Subcutaneous adipose tissue (tissue), 4 donors: ENCODE measurements around the gene OSBPL10. TPM values are rescaled to one million over a fixed set of nuclear protein-coding genes. Genes with fewer than 3 reads are reported as not detected.

Experiments used
- total RNA-seq, 4 donors: library from RNA; depleted of rRNA; stranded (reverse); fragments of >200 nt; gene quantifications; one replicate each; pipeline ENCODE4 v1.1.0, GENCODE V29; 2016
- TF ChIP-seq, protein P1 (sequence below): fragments of 450-650 bp; IDR thresholded peaks from one replicate; pipeline ENCODE4 v1.5.1; 2016; ENCODE audit warnings: low read depth, mild to moderate bottlenecking, control low read depth, antibody characterized with exemption, moderate library complexity

The OSBPL10 gene
- total RNA-seq, 4 donors from 2014 or later: 7.3 to 72.7 (median 26.0) TPM

- TF ChIP-seq, protein P1, sequence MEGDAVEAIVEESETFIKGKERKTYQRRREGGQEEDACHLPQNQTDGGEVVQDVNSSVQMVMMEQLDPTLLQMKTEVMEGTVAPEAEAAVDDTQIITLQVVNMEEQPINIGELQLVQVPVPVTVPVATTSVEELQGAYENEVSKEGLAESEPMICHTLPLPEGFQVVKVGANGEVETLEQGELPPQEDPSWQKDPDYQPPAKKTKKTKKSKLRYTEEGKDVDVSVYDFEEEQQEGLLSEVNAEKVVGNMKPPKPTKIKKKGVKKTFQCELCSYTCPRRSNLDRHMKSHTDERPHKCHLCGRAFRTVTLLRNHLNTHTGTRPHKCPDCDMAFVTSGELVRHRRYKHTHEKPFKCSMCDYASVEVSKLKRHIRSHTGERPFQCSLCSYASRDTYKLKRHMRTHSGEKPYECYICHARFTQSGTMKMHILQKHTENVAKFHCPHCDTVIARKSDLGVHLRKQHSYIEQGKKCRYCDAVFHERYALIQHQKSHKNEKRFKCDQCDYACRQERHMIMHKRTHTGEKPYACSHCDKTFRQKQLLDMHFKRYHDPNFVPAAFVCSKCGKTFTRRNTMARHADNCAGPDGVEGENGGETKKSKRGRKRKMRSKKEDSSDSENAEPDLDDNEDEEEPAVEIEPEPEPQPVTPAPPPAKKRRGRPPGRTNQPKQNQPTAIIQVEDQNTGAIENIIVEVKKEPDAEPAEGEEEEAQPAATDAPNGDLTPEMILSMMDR: no peak
Measured at GRCh38 chr3:31615071-31615875, 365.8 kb downstream of the OSBPL10 start.

GRCh38 chr3:31614162-31614921 lies 366.7 kb downstream of the OSBPL10 start:
- TF ChIP-seq, protein P1: no peak

- TF ChIP-seq, protein P1: no peak
Measured at GRCh38 chr3:31613654-31614053, 367.4 kb downstream of the OSBPL10 start.

DNA sequence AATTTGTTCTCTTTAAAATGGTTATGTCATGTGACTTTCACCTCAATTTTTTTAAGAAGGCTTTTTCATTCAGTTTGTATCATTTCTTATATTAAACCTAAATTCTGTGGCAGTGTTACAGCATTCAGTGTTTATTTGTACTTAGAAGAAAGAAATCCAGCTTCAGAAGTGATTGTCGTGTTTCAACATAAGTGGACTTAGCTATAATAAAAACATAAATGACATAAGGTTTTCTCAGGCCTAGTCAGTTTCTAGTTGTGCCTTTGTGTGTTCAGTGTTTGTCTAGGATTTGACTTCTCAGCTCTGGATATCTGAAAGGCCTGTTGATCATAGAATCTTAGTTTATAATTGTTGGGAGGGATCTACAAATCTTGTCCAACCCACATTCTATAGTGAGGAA lies 367.9 kb downstream of the OSBPL10 start:
- TF ChIP-seq, protein P1: no peak

Other genes with a start within 250 kb of the OSBPL10 start
- gene ZNF860, start 488 bp upstream of the OSBPL10 start, total RNA-seq: under 1 TPM; 0.33 to 0.88 (median 0.36) TPM
- gene GPD1L, start 125.4 kb upstream of the OSBPL10 start, total RNA-seq: 100 to 1,000 TPM in 1 of 4 donors, 10 to 100 TPM in 3; 75.5 to 180 (median 82.2) TPM